Loucy (cell line): ENCODE measurements around the gene ECSCR.

Source experiments
- EZH2phosphoT487 ChIP-seq: fragments of 200-600 bp; IDR thresholded peaks from 2 replicates; pipeline ENCODE4 v1.6.1; 2018; ENCODE audit warnings: antibody characterized with exemption, mild to moderate bottlenecking, moderate library complexity, borderline replicate concordance
- TF ChIP-seq, protein P1 (sequence below): fragments of 200-600 bp; sonication (generic); conservative IDR thresholded peaks from 2 replicates; pipeline ENCODE4 v1.5.1; 2014; ENCODE audit warnings: mild to moderate bottlenecking, antibody characterized with exemption, low read length

DNA sequence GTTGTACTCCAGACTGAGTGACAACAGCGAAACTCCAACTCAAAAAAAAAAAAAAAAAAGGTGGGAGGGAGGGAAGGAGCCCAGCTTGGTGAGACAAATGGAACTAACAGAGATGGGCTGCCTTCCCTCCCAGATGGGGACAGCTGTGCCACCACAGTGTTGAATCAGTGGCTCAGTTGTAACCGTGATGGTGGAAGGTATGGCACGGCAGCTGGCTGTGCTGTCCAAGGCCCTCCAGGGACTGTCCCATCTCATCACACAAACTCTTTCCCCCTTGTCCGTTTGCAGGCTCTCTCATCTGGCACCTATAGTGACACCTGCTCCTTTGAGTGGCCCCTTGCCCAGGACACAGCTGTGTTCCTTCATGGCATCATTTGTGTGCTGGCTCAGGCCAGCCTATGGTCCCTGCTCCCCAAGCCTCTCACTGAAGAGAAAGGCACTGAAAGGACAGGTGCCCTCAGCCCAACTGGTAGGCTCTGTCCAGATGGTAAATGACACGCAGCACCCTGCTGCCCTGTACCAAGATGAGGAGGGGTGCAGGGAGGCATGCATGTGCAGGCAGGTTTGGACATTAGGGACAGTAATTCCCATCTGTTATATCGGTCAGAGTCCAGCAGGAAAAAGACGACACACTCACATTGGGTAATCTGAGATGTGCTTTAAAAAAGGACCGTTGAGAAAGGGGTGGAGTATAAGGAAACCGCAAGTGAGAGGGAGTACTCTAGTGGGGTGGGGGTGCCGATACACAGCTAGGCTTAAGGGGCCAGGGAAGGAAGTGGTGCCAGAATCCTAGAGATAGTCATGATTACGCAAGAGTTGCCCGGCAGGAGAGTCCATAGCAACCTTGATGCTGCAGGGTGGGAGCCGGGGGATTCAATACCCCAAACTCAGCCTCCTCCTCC lies 12.6 kb upstream of the ECSCR start:
- TF ChIP-seq, protein P1, sequence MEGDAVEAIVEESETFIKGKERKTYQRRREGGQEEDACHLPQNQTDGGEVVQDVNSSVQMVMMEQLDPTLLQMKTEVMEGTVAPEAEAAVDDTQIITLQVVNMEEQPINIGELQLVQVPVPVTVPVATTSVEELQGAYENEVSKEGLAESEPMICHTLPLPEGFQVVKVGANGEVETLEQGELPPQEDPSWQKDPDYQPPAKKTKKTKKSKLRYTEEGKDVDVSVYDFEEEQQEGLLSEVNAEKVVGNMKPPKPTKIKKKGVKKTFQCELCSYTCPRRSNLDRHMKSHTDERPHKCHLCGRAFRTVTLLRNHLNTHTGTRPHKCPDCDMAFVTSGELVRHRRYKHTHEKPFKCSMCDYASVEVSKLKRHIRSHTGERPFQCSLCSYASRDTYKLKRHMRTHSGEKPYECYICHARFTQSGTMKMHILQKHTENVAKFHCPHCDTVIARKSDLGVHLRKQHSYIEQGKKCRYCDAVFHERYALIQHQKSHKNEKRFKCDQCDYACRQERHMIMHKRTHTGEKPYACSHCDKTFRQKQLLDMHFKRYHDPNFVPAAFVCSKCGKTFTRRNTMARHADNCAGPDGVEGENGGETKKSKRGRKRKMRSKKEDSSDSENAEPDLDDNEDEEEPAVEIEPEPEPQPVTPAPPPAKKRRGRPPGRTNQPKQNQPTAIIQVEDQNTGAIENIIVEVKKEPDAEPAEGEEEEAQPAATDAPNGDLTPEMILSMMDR, result no peak
- no peak for TF ChIP-seq EZH2phosphoT487
